ENCODE data around the gene DCAF6. TPM values are rescaled to one million over a fixed set of nuclear protein-coding genes. Genes with fewer than 3 reads are reported as not detected.

The DCAF6 gene
- total RNA-seq, 2 experiments from 2014 or later = 23.2 to 30.6 TPM

DNA sequence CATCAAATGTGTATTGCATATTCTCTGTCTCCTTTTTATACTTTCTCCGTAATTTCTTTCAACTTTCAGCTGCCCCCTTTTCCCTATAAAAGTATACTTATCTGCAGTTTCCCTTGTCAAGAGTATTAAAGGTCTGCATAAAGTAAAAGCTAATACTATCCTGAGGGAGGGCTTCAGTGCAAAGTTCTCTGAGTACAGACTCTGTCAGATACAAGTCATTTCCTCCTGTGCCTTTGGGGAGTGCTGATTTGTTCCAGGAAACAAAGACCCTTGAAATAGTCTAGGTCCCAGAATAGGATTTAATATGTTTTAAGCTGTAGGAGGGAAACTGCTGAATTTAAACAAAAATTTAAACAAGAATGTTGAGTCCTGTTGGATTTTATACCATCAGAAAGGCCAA, 188.6 kb downstream of the DCAF6 start:
- Histone ChIP-seq H3K4me1 (ENCODE audit: insufficient read depth, low read length, poor library complexity, severe bottlenecking) (no peaks in the 10 kb centered on the region), H3K4me2 (ENCODE audit: low read length) (no peak overlapping the region), H3K9me2 (ENCODE audit: insufficient read depth, low read length) (no peaks in the 10 kb centered on the region), H3K4me3 (ENCODE audit: low read depth, low read length, poor library complexity, severe bottlenecking) (no peak overlapping the region), H3K27ac (ENCODE audit: low read depth, low read length, poor library complexity, severe bottlenecking) (no peak overlapping the region), H3K79me2 (ENCODE audit: insufficient read depth, low read depth, low read length) (no peaks in the 10 kb centered on the region), H3K9me3 (ENCODE audit: low read length) (no peaks in the 10 kb centered on the region), H4K20me1 (ENCODE audit: insufficient read depth, low read length) (no peaks in the 10 kb centered on the region), H3K36me3 (ENCODE audit: insufficient read depth, low read length) (no peaks in the 10 kb centered on the region), H2AFZ (ENCODE audit: low read length) (no peak overlapping the region)
- DNase-seq (ENCODE audit: low spot score) = no peak
- no TSS peak for BruUV-seq (replicated peaks)
- intact Hi-C loops (cut with micrococcal nuclease; ENCODE audit: unreplicated experiment) = no loop called here
- TF ChIP-seq, protein P1, sequence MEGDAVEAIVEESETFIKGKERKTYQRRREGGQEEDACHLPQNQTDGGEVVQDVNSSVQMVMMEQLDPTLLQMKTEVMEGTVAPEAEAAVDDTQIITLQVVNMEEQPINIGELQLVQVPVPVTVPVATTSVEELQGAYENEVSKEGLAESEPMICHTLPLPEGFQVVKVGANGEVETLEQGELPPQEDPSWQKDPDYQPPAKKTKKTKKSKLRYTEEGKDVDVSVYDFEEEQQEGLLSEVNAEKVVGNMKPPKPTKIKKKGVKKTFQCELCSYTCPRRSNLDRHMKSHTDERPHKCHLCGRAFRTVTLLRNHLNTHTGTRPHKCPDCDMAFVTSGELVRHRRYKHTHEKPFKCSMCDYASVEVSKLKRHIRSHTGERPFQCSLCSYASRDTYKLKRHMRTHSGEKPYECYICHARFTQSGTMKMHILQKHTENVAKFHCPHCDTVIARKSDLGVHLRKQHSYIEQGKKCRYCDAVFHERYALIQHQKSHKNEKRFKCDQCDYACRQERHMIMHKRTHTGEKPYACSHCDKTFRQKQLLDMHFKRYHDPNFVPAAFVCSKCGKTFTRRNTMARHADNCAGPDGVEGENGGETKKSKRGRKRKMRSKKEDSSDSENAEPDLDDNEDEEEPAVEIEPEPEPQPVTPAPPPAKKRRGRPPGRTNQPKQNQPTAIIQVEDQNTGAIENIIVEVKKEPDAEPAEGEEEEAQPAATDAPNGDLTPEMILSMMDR (conservative IDR thresholded peaks at IDR 0.05; ENCODE audit: low read length) = no peak
- no peak for TF ChIP-seq EZH2phosphoT487 (IDR thresholded peaks at IDR 0.05; ENCODE audit: borderline replicate concordance, low read depth, low read length)
- CTCF ChIA-PET (ENCODE audit: unreplicated experiment) = no interaction called here
- POLR2A ChIA-PET = interaction anchor here (0.6 kb wide), 1 partner anchor 12 kb away, joined by 4 read pairs; no protein-coding TSS in a partner anchor

Small RNAs within 50 kb of the gene (microRNA-seq; reads per million reads assigned to microRNA genes)
- not detected for gene MIR1255B2 (ENCODE audit: borderline replicate concordance)

Small RNAs within 50 kb of the gene (small RNA-seq; reads per million reads assigned to genes)
- gene MIR1255B2 = not detected

Other genes starting within 250 kb of the DCAF6 start
- gene MPZL1, start 214.7 kb upstream of the DCAF6 start, total RNA-seq (2014; rRNA removed; shearing (Covaris generic)) = 36.2 and 48.9 TPM in 2 replicates
- gene MPZL1, start 214.7 kb upstream of the DCAF6 start, total RNA-seq (2022) = 54.8 and 61.9 TPM in 2 replicates
- gene ADCY10, start 22.5 kb upstream of the DCAF6 start, total RNA-seq (2014; rRNA removed; shearing (Covaris generic)) = 0.10 TPM in 1 of 2 replicates, not detected in the other
- gene ADCY10, start 22.5 kb upstream of the DCAF6 start, total RNA-seq (2022) = 0.15 TPM in 1 of 2 replicates, not detected in the other
- gene MPC2, start 389 bp downstream of the DCAF6 start, total RNA-seq (2014; rRNA removed; shearing (Covaris generic)) = 19.4 and 31.1 TPM in 2 replicates
- 56.4 and 65.1 TPM in 2 replicates for gene MPC2, start 389 bp downstream of the DCAF6 start, total RNA-seq (2022)
- gene GPR161, start 200.2 kb downstream of the DCAF6 start, total RNA-seq (2014; rRNA removed; shearing (Covaris generic)) = not detected in 2 replicates
- gene GPR161, start 200.2 kb downstream of the DCAF6 start, total RNA-seq (2022) = 0.15 TPM in 1 of 2 replicates, not detected in the other
- 36.0 and 37.8 TPM in 2 replicates for gene TIPRL, start 242.3 kb downstream of the DCAF6 start, total RNA-seq (2014; rRNA removed; shearing (Covaris generic))
- gene TIPRL, start 242.3 kb downstream of the DCAF6 start, total RNA-seq (2022) = 54.3 and 64.8 TPM in 2 replicates